OCI-LY3 (cell line): ENCODE data around the gene SLX9.

ENCODE experiments used
- H2AFZ ChIP-seq: fragments of 200-600, 300-600 bp; shearing (Covaris generic); 2 replicates; pipeline ENCODE4 v1.6.0; 2014; ENCODE audit warnings: antibody characterized with exemption, low read depth, low read length
- H3K27ac ChIP-seq: fragments of 200-600, 300-600 bp; sonication (generic); 2 replicates; pipeline ENCODE4 v1.5.1; 2014; ENCODE audit warnings: mild to moderate bottlenecking, low read length, moderate library complexity, mixed read lengths
- H3K27me3 ChIP-seq: fragments of 200-600, 300-600 bp; sonication (generic); 2 replicates; pipeline ENCODE4 v1.6.1; 2014; ENCODE audit warnings: low read depth, low read length, mixed read lengths
- H3K36me3 ChIP-seq: fragments of 200-600, 300-600 bp; sonication (generic); replicated peaks from 2 replicates; pipeline ENCODE3; 2014; ENCODE audit warnings: low read depth, low read length, mixed read lengths
- H3K4me1 ChIP-seq: fragments of 300-600, 200-600 bp; sonication (generic); 2 replicates; pipeline ENCODE4 v1.6.1; 2014; ENCODE audit warnings: low read length, mixed read lengths
- H3K4me2 ChIP-seq: fragments of 200-600, 300-600 bp; sonication (generic); 2 replicates; pipeline ENCODE4 v1.6.1; 2014; ENCODE audit warnings: low read length, mixed read lengths
- H3K4me3 ChIP-seq: fragments of 300-600, 200-600 bp; sonication (generic); 2 replicates; pipeline ENCODE4 v1.5.1; 2014; ENCODE audit warnings: antibody characterized with exemption, mild to moderate bottlenecking, low read length, moderate library complexity
- H3K79me2 ChIP-seq: fragments of 300-600, 200-600 bp; shearing (Covaris generic); 2 replicates; pipeline ENCODE4 v1.6.1; 2014; ENCODE audit warnings: mild to moderate bottlenecking, low read length, mixed read lengths
- H3K9ac ChIP-seq: fragments of 300-600, 200-600 bp; shearing (Covaris generic); 2 replicates; pipeline ENCODE4 v1.6.0; 2014; ENCODE audit warnings: mild to moderate bottlenecking, low read length, moderate library complexity
- H3K9me3 ChIP-seq: fragments of 200-600, 300-600 bp; shearing (Covaris generic); 2 replicates; pipeline ENCODE4 v1.6.1; 2014; ENCODE audit warnings: low read length, mixed read lengths; ENCODE audit not compliant: insufficient read depth
- H4K20me1 ChIP-seq: fragments of 200-600, 300-600 bp; sonication (generic); 2 replicates; pipeline ENCODE4 v1.6.1; 2016; ENCODE audit warnings: low read length, mixed read lengths; ENCODE audit not compliant: insufficient read depth
- CTCF ChIP-seq: fragments of 200-600, 300-600 bp; sonication (generic); IDR thresholded peaks from 2 replicates; pipeline ENCODE4 v1.5.1; 2014; ENCODE audit warnings: antibody characterized with exemption, low read length, low read depth
- EZH2phosphoT487 ChIP-seq: fragments of 200-600 bp; shearing (Covaris generic); IDR thresholded peaks from 2 replicates; pipeline ENCODE4 v1.6.1; 2018; ENCODE audit warnings: antibody characterized with exemption, mixed run types, low read depth

Gene SLX9

GRCh38 chr21:45018131-45019075 is 78.6 kb downstream of the SLX9 start:
- H4K20me1 ChIP-seq: no peaks in the 10 kb centered on the region
- H3K4me3 ChIP-seq: no peak overlapping the region
- H3K79me2 ChIP-seq: no peaks in the 10 kb centered on the region
- H3K27me3 ChIP-seq: no peaks in the 10 kb centered on the region
- no peak overlapping the region for H3K9ac ChIP-seq
- TF ChIP-seq CTCF (no peak), EZH2phosphoT487 (no peak)
- no peak overlapping the region for H3K4me2 ChIP-seq
- no peak overlapping the region for H3K27ac ChIP-seq
- H3K4me1 ChIP-seq: peaks cover 9% of the 10 kb centered on the region; the same call in 1 of the 2 replicates
- no peak overlapping the region for H2AFZ ChIP-seq
- H3K36me3 ChIP-seq: no peaks in the 10 kb centered on the region
- H3K9me3 ChIP-seq: no peaks in the 10 kb centered on the region

GRCh38 chr21:45019076-45019886 is 79.5 kb downstream of the SLX9 start:
- Histone ChIP-seq H3K4me1 (peaks cover 7% of the 10 kb centered on the region; the same call in 1 of the 2 replicates), H3K4me3 (no peak overlapping the region), H3K27ac (no peak overlapping the region), H3K27me3 (no peaks in the 10 kb centered on the region), H3K36me3 (no peaks in the 10 kb centered on the region), H3K79me2 (no peaks in the 10 kb centered on the region), H4K20me1 (no peaks in the 10 kb centered on the region), H3K9me3 (no peaks in the 10 kb centered on the region), H3K9ac (no peak overlapping the region), H2AFZ (no peak overlapping the region), H3K4me2 (no peak overlapping the region)
- no peak for TF ChIP-seq CTCF
- TF ChIP-seq EZH2phosphoT487: no peak

GRCh38 chr21:45019887-45020537 is 80.2 kb downstream of the SLX9 start:
- Histone ChIP-seq H3K4me1 (peaks cover under 1% of the 10 kb centered on the region; the same call in 1 of the 2 replicates), H3K36me3 (no peaks in the 10 kb centered on the region), H3K4me2 (no peak overlapping the region), H3K27ac (no peak overlapping the region), H4K20me1 (no peaks in the 10 kb centered on the region), H3K9me3 (no peaks in the 10 kb centered on the region), H2AFZ (no peak overlapping the region), H3K27me3 (no peaks in the 10 kb centered on the region), H3K4me3 (no peak overlapping the region), H3K9ac (no peak overlapping the region), H3K79me2 (no peaks in the 10 kb centered on the region)
- TF ChIP-seq CTCF (no peak), EZH2phosphoT487 (no peak)
